HEK293 (cell line): Measurements from ENCODE around the gene CENPB.
A peak's percentile ranks its signal among the peaks of the same experiment; 100 is the strongest.

Source experiments
- CTCF ChIA-PET: fragments of 350-600 bp; formaldehyde crosslinking; extraction: SDS; loops from one replicate; lab custom pipeline; 2021; ENCODE audit warnings: antibody characterized with exemption; lab: Yijun Ruan, JAX
- POLR2A ChIA-PET: fragments of 300-600 bp; formaldehyde crosslinking; extraction: SDS; loops from one replicate; lab custom pipeline; 2020; ENCODE audit warnings: antibody characterized with exemption, inconsistent platforms; lab: Yijun Ruan, JAX
- H3K27ac ChIP-seq: fragments of 200-500 bp; sonication (Bioruptor generic); 2 replicates; pipeline ENCODE4 v1.5.1; 2014; ENCODE audit warnings: low read depth, low read length, control low read depth, inconsistent platforms; ENCODE audit errors: extremely low read depth
- H3K36me3 ChIP-seq, 2 experiments: fragments of 200-500 bp in 1 of 2; sonication (Bioruptor generic) in 1 of 2; 1 replicate in 1 of 2; 2 replicates in 1 of 2; pipeline ENCODE4 v1.5.1; 2014 to 2017; ENCODE audit warnings: inconsistent platforms in 2 of 2, low read length in 2 of 2; ENCODE audit not compliant: control insufficient read depth in 2 of 2, insufficient read depth in 1 of 2
- H3K4me1 ChIP-seq: fragments of 200-500 bp; sonication (Bioruptor generic); 2 replicates; pipeline ENCODE4 v1.5.1; 2014; ENCODE audit warnings: mild to moderate bottlenecking, low read length, inconsistent platforms; ENCODE audit not compliant: control insufficient read depth, insufficient read depth
- H3K4me3 ChIP-seq: 2 replicates; pipeline ENCODE4 v1.5.1; 2011; ENCODE audit warnings: low read depth, mild to moderate bottlenecking, control low read depth, low read length, moderate library complexity
- H3K9me3 ChIP-seq: fragments of 200-500 bp; sonication (Bioruptor generic); 2 replicates; pipeline ENCODE4 v1.5.1; 2014; ENCODE audit warnings: low read depth, low read length, inconsistent platforms; ENCODE audit not compliant: control insufficient read depth, insufficient read depth
- PRDM2 ChIP-seq: fragments of 450-650 bp; formaldehyde crosslinking; IDR thresholded peaks from 2 replicates; pipeline ENCODE4 v1.5.1; 2016; ENCODE audit warnings: missing biosample characterization, missing genetic modification characterization, borderline replicate concordance
- PRDM4 ChIP-seq: fragments of 450-650 bp; formaldehyde crosslinking; IDR thresholded peaks from 2 replicates; pipeline ENCODE4 v1.5.1; 2017; ENCODE audit warnings: missing biosample characterization, missing genetic modification characterization
- REST ChIP-seq: fragments of 450-650 bp; formaldehyde crosslinking; IDR thresholded peaks from 2 replicates; pipeline ENCODE4 v1.5.1; 2016; ENCODE audit warnings: missing biosample characterization, missing genetic modification characterization
- SP3 ChIP-seq: fragments of 450-650 bp; formaldehyde crosslinking; IDR thresholded peaks from 2 replicates; pipeline ENCODE4 v1.5.1; 2016; ENCODE audit warnings: missing biosample characterization, missing genetic modification characterization
- TCF7L2 ChIP-seq: IDR thresholded peaks from 2 replicates; pipeline ENCODE4 v1.6.1; 2011; ENCODE audit warnings: low read depth, mild to moderate bottlenecking, inconsistent platforms, low read length, moderate library complexity, borderline replicate concordance
- ZNF10 ChIP-seq: fragments of 450-650 bp; formaldehyde crosslinking; IDR thresholded peaks from 2 replicates; pipeline ENCODE4 v1.5.1; 2017; ENCODE audit warnings: missing biosample characterization, missing genetic modification characterization
- ZNF157 ChIP-seq: fragments of 450-650 bp; formaldehyde crosslinking; IDR thresholded peaks from 2 replicates; pipeline ENCODE4 v1.5.1; 2016; ENCODE audit warnings: missing biosample characterization, missing genetic modification characterization
- ZNF324 ChIP-seq: fragments of 450-650 bp; formaldehyde crosslinking; IDR thresholded peaks from 2 replicates; pipeline ENCODE4 v1.5.1; 2016; ENCODE audit warnings: missing biosample characterization, missing genetic modification characterization
- ZNF335 ChIP-seq: fragments of 450-650 bp; formaldehyde crosslinking; conservative IDR thresholded peaks from 2 replicates; pipeline ENCODE4 v1.5.1; 2016; ENCODE audit warnings: missing biosample characterization, missing genetic modification characterization
- ZNF37A ChIP-seq: fragments of 450-650 bp; IDR thresholded peaks from 2 replicates; pipeline ENCODE4 v1.5.1; 2018; ENCODE audit warnings: missing biosample characterization, missing genetic modification characterization
- ZNF510 ChIP-seq: fragments of 450-650 bp; formaldehyde crosslinking; IDR thresholded peaks from 2 replicates; pipeline ENCODE4 v1.5.1; 2018; ENCODE audit warnings: mild to moderate bottlenecking, missing genetic modification characterization, missing biosample characterization; ENCODE audit not compliant: insufficient replicate concordance
- ZNF560 ChIP-seq: fragments of 450-650 bp; formaldehyde crosslinking; IDR thresholded peaks from 2 replicates; pipeline ENCODE4 v1.5.1; 2017; ENCODE audit warnings: missing biosample characterization, missing genetic modification characterization, borderline replicate concordance
- ZNF768 ChIP-seq: fragments of 450-650 bp; formaldehyde crosslinking; IDR thresholded peaks from 2 replicates; pipeline ENCODE4 v1.5.1; 2018; ENCODE audit warnings: missing biosample characterization, mild to moderate bottlenecking, missing genetic modification characterization
- ZSCAN23 ChIP-seq: fragments of 450-650 bp; formaldehyde crosslinking; IDR thresholded peaks from 2 replicates; pipeline ENCODE4 v1.5.1; 2016; ENCODE audit warnings: missing biosample characterization, missing genetic modification characterization

Gene CENPB

GRCh38 chr20:3787324-3788014, 929 bp upstream of the CENPB start:
- peak overlapping the region; percentile 1; the same call in 1 of the 2 replicates for H3K4me3 ChIP-seq
- POLR2A ChIA-PET: interaction anchor here (1.0 to 3.9 kb wide), 5 partner anchors 8 to 44 kb away, joined by 3 to 30 read pairs (median 6); partner anchors contain the start of genes AP5S1 and CDC25B
- peaks cover 17% of the 10 kb centered on the region; the same call in 1 of the 2 replicates for H3K4me1 ChIP-seq
- peaks cover 0 to 21% of the 10 kb centered on the region in 2 experiments; a peak in 2 of 3 replicates for H3K36me3 ChIP-seq
- no peaks in the 10 kb centered on the region for H3K9me3 ChIP-seq
- CTCF ChIA-PET: interaction anchor here (0.6 to 10.3 kb wide), 17 partner anchors 9 to 1144 kb away, joined by 3 to 142 read pairs (median 4); partner anchors contain the start of genes AP5S1 and CDC25B
- TF ChIP-seq ZNF37A (no peak), ZNF324 (tag by site-specific recombination) (no peak), TCF7L2 (no peak), ZNF157 (tag by site-specific recombination) (no peak), REST (tag by site-specific recombination) (peak; percentile 77), PRDM2 (tag by site-specific recombination) (no peak), ZNF335 (tag by site-specific recombination) (0 out of 2 replicates have a peak, but pooled peaks have one; percentile 1), PRDM4 (tag by site-specific recombination) (no peak)
- TF ChIP-seq, all 188 proteins: peak for 2
- no peak overlapping the region for H3K27ac ChIP-seq

GRCh38 chr20:3786126-3786484, 435 bp downstream of the CENPB start:
- POLR2A ChIA-PET: interaction anchor here (1.0 to 3.9 kb wide), 5 partner anchors 10 to 59 kb away, joined by 3 to 30 read pairs (median 6); partner anchors contain the start of genes AP5S1 and CDC25B
- peaks cover 0 to 21% of the 10 kb centered on the region in 2 experiments; a peak in 2 of 3 replicates for H3K36me3 ChIP-seq
- peaks cover 17% of the 10 kb centered on the region; the same call in 1 of the 2 replicates for H3K4me1 ChIP-seq
- peak overlapping the region; percentile 49 for H3K4me3 ChIP-seq
- no peaks in the 10 kb centered on the region for H3K9me3 ChIP-seq
- CTCF ChIA-PET: interaction anchor here (0.6 to 10.3 kb wide), 6 partner anchors 14 to 69 kb away, joined by 3 to 142 read pairs (median 4); partner anchors contain the start of gene AP5S1
- H3K27ac ChIP-seq: peak overlapping the region; percentile 76; the same call in 1 of the 2 replicates
- TF ChIP-seq ZSCAN23 (tag by site-specific recombination) (no peak), SP3 (no peak), ZNF560 (tag by site-specific recombination) (no peak), ZNF768 (no peak), PRDM2 (tag by site-specific recombination) (no peak), ZNF510 (tag by site-specific recombination) (no peak), ZNF10 (tag by site-specific recombination) (no peak)
